Erythroblast (primary cell): ENCODE data around the gene SLC1A2.

Experiments
- DNase-seq, 2 experiments: peaks; one replicate each; lab custom pipeline; 2025; lab: John Stamatoyannopoulos, UW
- GATA1 ChIP-seq: IDR thresholded peaks from 2 replicates; pipeline ENCODE4 v1.6.1; 2011; ENCODE audit warnings: low read depth, mild to moderate bottlenecking, control low read depth, low read length, moderate library complexity
- POLR2A ChIP-seq: IDR thresholded peaks from 2 replicates; pipeline ENCODE4 v1.6.1; 2011; ENCODE audit warnings: mild to moderate bottlenecking, low read length

Gene SLC1A2

DNA sequence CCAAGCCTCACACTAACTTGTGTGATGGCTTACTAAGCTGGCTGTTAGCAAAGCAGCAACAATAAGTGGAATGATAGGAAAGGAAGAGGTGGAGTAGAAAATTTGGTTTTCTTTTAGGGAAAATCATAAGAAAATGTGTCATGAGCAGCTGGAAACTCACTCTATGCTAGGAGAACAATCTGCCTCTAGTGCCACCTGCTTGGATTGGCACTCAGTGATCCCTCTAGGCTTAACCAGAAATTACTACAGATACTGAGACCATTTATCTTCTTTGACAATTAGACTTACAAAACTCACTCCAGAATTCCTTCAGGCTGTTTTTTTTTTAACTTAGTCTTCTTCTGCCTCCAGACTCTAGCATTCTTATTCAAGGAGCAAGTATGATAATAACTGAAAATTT lies 163.1 kb downstream of the SLC1A2 start:
- no peak for TF ChIP-seq GATA1
- no peak for TF ChIP-seq POLR2A
- no peak for DNase-seq

DNA sequence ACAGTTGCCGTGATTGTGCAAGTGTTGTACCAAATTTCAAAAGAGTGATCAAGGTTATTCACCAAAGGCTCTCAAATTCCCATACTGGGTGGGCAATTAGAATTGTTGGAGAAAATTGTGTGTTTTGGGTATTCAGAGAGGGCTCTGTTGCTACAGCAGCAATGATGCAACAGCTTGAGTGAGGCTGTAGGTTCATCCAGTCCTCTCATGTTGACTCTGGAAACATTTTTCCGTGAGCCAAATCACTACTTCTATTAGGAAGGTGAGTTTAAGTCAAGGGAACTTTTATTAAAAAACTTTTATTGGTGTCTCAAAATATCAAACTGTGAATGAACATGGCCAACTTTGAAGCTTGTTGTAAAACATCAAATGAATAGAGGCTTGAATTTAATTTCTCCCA lies 163.8 kb downstream of the SLC1A2 start:
- DNase-seq, result no peak
- TF ChIP-seq GATA1 (no peak), POLR2A (no peak)

DNA sequence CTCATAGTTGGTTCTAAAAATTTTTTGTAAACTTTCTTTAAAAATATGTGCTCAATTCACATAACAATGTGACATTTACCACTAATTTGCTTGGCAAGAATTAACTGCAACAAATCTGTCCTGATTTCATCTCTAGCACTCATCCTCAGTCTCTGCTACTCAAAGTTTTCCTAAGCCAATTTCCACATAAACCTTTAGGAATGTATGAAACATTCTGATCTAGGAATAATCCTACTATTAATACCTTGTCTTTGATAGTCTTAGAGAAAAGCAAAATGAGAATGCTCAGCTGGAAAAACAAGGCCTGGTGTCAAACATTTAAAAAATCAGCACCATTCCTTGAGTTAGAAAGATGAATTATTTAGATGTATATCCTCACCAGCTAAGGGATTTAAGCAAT lies 166.1 kb downstream of the SLC1A2 start:
- DNase-seq, result no peak
- TF ChIP-seq POLR2A (no peak), GATA1 (no peak)

DNA sequence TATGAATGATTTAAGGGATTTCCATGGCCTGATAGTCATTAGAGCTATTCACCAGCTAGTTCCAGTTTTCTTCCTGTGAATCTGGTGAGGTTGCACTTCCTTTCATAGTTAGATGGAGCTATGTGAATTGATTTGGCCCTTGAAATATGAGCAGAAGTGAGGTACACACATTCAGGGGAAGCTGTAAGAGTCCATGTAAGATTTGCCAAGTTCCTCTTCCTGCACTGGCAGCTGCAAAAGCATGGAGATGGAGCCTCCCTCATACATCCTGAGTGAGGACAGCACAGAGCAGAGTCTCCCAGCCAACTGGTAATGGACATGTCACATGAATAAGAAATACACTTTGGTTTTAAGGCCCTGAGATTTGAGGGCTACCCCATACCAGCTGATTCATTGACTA lies 168.7 kb downstream of the SLC1A2 start:
- TF ChIP-seq GATA1 (no peak), POLR2A (no peak)
- no peak for DNase-seq

DNA sequence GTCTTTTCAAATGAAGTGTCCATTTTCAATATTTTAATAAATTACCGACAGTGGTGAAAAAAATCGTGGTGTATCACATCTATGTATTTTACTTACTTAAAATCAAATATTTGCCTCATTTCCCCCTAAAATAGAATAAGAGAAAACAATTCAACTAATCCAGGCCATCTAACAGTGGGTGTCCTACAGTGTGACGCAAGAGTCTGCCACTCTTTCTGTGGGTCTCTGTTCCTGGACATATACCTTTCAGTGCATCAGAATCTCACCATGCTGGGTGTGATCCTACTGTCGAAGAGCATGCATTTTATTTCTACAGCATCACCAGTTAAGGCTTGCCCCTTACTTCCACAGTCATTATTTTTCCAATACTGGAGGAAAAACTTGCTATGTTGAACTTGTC lies 169.2 kb downstream of the SLC1A2 start:
- TF ChIP-seq POLR2A, result no peak
- TF ChIP-seq GATA1, result no peak
- no peak for DNase-seq

DNA sequence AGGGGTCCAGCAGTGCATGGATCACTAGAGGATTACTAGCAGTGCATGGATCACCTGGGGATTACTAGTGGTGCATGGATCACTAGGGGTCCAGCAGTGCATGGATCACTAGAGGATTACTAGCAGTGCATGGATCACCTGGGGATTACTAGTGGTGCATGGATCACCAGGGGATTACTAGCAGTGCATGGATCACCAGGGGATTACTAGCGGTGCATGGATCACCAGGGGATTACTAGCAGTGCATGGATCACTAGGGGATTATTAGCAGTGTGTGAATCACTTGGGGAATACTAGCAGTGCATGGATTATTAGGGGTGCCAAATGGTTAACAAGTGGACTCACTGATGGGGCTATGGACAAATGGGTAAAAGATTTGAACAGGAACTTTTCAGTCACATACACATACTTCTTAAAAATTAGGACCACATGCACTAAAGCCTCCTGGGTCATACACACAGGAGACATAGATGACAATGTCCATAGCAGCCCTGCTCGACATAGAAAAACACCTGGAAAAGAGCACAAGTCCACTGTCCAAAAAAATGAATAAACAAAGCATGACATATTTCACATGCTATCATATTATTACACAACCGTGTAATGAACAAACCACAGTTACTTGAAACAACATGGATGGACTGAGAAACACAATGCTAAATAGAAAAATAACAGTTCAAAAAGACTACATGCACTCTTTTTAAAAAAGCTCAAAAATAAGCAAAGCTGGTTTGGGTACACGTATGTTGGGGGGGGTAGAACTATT lies 170.6 kb downstream of the SLC1A2 start:
- TF ChIP-seq GATA1, result no peak
- no peak for TF ChIP-seq POLR2A
- no peak for DNase-seq

DNA sequence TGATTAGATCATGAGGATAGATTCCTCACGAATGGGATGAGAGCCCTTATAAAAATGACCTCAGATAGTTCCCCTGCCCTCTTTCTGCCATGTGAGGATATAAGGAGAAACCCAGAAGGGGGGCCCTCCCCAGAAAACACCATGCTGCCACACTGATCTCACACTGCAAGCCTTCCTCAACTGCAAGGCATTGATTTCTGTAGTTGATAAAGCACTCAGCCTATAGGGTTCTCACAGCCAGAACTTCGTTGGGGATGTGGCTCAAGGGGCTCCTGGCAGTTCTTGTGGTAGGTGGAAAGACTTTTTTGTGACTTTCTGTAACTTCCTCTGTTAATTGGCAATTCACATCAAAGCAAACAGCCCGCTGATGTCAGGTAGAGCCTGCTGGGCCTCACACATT lies 171.5 kb downstream of the SLC1A2 start:
- TF ChIP-seq POLR2A (no peak), GATA1 (no peak)
- no peak for DNase-seq

DNA sequence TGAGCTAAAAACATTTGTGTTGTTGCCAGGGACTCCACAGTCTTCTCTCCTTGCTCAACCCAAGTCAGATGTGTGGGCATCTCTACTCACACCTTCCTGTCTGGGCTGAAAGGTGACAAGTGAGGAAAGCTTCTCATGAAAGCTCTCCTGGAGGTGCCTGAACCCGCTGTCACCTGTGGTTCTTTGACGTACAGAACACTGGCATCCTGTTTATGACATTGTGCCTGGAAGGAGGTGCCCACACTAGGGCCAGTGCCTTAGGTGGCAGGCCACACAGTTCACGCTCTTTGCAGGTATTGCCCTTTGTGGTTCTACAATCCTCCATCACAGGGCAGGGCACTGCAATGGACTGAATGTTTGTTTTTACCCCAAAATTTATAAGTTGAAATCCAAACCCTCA lies 171.9 kb downstream of the SLC1A2 start:
- DNase-seq, result no peak
- TF ChIP-seq GATA1, result no peak

DNA sequence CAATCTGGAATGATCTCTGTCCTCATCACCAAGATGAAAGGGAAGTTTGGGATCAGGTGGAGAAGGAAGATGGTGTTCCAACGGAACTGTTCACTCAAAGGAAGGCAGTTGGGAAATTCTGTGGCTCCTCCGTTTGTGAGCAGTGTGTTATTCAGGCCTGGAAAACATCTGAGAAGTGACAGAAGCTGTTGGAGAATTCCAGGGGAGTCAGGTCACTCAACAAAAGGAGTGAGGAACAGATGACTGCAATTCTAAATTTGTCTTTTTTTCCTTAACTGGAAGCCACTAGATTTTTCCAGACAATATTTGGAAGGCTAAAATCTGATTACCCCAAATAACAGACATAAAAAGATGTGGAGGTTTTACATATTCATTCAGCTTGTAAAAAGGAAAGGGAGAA lies 172.6 kb downstream of the SLC1A2 start:
- TF ChIP-seq POLR2A, result no peak
- no peak for TF ChIP-seq GATA1

DNA sequence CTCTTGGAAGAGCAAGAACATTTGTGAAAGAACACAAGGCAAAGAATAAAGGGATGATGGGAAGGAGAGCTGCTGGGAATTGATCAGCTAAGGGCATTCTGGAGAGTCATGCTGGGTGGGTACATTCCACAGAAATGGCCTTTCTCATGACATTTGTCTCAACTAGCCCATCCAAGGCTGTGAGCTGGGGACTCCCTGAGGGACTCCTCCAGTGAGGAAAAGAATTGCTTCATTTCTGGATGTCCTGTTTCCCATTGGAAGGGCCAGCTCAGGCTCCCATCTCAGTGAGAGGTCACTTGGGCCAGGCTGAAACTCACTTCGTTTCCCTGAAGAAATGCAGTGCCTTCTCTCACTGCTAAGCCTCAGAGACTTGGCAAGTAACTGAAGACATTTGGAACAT lies 173.6 kb downstream of the SLC1A2 start:
- no peak for TF ChIP-seq POLR2A
- no peak for TF ChIP-seq GATA1
- no peak for DNase-seq

More for the DNA sequence above, 172.6 kb downstream of the SLC1A2 start:
- DNase-seq, result no peak

DNA sequence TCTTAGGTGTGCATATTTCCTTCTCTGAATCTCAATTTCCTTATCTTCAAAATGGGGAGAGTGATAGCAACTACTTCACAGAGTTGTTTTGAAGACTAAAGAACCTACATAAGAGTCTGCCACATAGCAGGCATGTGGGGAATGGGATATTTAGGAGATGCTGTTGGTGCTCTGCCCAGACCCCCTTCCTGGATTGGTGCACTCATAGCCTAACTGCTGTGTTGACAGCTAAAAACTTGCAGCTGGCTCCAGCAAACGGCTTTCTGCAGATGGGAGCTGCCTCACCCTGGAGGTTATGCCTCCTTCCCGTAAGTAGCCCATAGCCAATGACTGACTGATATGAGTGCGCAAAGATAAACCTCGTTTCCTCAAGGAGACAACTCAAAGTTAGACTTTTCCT lies 174.3 kb downstream of the SLC1A2 start:
- no peak for DNase-seq
- TF ChIP-seq POLR2A (no peak), GATA1 (no peak)

DNA sequence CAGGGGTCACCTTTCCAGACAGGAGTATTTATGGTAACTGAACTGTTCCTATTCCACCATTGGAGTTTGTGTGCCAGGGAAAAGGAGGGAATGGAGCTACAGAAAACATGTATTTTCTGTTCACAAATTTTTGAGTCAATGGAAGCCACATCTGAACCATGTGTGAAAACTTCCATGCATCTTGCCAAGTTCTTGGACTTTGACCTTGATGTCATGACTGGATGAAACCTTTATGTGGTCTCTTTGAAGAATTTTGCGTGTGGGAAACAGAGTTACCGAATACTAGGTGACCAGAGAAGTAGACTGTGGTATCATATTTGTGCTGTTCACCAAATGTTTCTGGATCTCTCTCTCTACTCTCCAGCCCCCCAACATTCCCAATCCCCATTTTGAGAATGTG lies 175.6 kb downstream of the SLC1A2 start:
- no peak for DNase-seq
- no peak for TF ChIP-seq POLR2A
- no peak for TF ChIP-seq GATA1

DNA sequence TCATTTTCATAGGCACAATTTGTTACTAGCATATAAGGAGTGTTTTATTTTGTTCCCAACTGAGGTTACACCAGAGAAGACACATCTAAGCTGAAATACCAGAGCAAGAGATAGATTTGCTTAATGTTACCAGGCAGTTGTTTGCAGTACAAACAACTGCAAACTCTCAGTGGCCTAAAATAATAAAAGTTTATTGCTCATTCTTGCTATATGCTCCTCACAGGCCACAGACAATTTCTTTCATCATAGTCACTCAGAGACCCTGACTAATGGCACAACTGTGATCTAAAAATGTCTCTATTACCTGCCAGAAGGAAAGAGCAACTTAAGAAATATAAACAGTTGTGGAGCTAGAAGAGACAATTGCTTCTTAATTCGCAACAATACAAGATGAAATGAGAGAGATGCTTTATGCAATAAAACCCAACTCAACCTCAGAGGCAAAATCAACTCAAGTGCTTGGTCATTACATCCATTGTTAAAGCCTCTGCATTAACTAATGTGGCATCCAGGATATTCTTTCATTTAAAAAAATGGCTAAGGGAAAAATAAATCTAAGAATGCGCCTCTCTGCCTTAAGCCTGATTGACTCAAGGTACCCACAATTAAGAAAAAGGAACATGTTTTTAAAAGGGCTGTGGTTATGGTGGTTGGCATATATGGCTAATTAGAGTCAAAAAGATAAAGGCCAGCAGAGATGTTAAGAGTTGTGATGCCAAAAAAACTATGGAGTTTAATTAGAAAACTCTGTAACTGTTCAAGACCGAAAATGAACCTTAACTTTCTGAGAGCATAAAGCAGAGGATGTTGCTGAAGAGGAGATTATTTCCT lies 176.7 kb downstream of the SLC1A2 start:
- DNase-seq, result no peak
- no peak for TF ChIP-seq GATA1
- no peak for TF ChIP-seq POLR2A

DNA sequence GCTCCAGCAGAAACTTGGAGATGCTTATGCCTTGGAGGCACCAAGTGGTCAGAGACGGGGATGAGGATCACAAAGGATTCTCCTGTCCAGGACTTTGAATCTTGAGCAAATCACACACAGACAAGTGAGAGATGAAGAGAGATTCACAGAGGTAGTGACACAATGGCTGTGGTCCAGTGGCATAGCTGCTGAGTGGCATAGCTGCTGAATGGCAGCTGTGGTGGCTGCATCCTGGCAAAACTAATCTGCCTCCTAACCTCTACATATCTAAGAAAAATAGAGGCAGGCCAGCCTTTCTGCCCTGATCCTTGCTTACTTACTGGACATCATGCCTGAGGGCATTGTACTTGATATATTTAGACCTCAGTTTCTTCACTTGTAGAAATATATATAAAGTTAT lies 177.8 kb downstream of the SLC1A2 start:
- no peak for DNase-seq
- no peak for TF ChIP-seq POLR2A
- no peak for TF ChIP-seq GATA1

DNA sequence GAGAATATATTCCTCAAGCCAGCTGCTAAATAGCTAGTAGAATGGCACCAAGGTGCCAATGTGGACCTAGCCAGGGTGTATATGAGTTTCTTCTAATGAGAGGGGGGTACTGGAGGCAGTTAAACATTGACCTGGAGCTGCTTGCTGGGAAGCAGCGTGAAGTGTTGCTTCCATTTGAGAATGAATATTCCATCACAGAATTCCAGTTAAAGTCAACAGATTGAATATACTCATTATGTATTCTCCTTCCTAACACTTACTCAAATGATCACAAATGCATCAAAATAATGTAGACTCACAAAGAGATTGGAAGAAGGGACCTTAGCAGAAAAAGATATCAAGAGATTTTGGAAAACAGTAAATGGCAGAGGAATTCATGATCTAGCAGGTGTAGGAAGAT lies 178.3 kb downstream of the SLC1A2 start:
- no peak for TF ChIP-seq GATA1
- TF ChIP-seq POLR2A, result no peak
- no peak for DNase-seq
